ENCODE measurements around the gene PIK3AP1.

Gene PIK3AP1

GRCh38 chr10:96642973-96643372 lies 77.3 kb downstream of the PIK3AP1 start:
- DNase-seq (ENCODE audit: low spot score), result no peak

- DNase-seq (ENCODE audit: low spot score), result no peak
Observed at GRCh38 chr10:96642530-96642929, 77.8 kb downstream of the PIK3AP1 start.

GRCh38 chr10:96641396-96642295 lies 78.7 kb downstream of the PIK3AP1 start:
- DNase-seq (ENCODE audit: low spot score), result no peak

- no peak for DNase-seq (ENCODE audit: low spot score)
Observed at GRCh38 chr10:96639899-96640298, 80.4 kb downstream of the PIK3AP1 start.

GRCh38 chr10:96638696-96639095 lies 81.6 kb downstream of the PIK3AP1 start:
- no peak for DNase-seq (ENCODE audit: low spot score)

GRCh38 chr10:96638120-96638519 lies 82.2 kb downstream of the PIK3AP1 start:
- no peak for DNase-seq (ENCODE audit: low spot score)

GRCh38 chr10:96637709-96638108 lies 82.6 kb downstream of the PIK3AP1 start:
- no peak for DNase-seq (ENCODE audit: low spot score)

GRCh38 chr10:96636551-96636950 lies 83.8 kb downstream of the PIK3AP1 start:
- DNase-seq (ENCODE audit: low spot score), result no peak

- DNase-seq (ENCODE audit: low spot score), result no peak
Observed at GRCh38 chr10:96632974-96633710, 87.2 kb downstream of the PIK3AP1 start.

GRCh38 chr10:96627292-96627691 lies 93.0 kb downstream of the PIK3AP1 start:
- DNase-seq (ENCODE audit: low spot score), result no peak

- no peak for DNase-seq (ENCODE audit: low spot score)
Observed at GRCh38 chr10:96626795-96627194, 93.5 kb downstream of the PIK3AP1 start.

GRCh38 chr10:96625173-96625572 lies 95.1 kb downstream of the PIK3AP1 start:
- no peak for DNase-seq (ENCODE audit: low spot score)

GRCh38 chr10:96622013-96622787 lies 98.1 kb downstream of the PIK3AP1 start:
- DNase-seq (ENCODE audit: low spot score), result no peak

GRCh38 chr10:96619796-96620773 lies 100.2 kb downstream of the PIK3AP1 start:
- no peak for DNase-seq (ENCODE audit: low spot score)

- no peak for DNase-seq (ENCODE audit: low spot score)
Observed at GRCh38 chr10:96619120-96619519, 101.2 kb downstream of the PIK3AP1 start.

- no peak for DNase-seq (ENCODE audit: low spot score)
Observed at GRCh38 chr10:96618653-96619052, 101.7 kb downstream of the PIK3AP1 start.

GRCh38 chr10:96616961-96617360 lies 103.4 kb downstream of the PIK3AP1 start:
- no peak for DNase-seq (ENCODE audit: low spot score)

- DNase-seq (ENCODE audit: low spot score), result peak; percentile 8
Observed at GRCh38 chr10:96614515-96614914, 105.8 kb downstream of the PIK3AP1 start.

GRCh38 chr10:96613576-96613975 lies 106.7 kb downstream of the PIK3AP1 start:
- no peak for DNase-seq (ENCODE audit: low spot score)

GRCh38 chr10:96612055-96612830 lies 108.1 kb downstream of the PIK3AP1 start:
- DNase-seq (ENCODE audit: low spot score), result no peak

Data from left forelimb (tissue), 1 donor.